H1 (cell line): ENCODE results near the gene DHCR7. TPM values are rescaled to one million over a fixed set of nuclear protein-coding genes. Genes with fewer than 3 reads are reported as not detected.

Experiments
- CTCF ChIA-PET: fragments of 300-600 bp; sonication (Branson Sonifier 250); formaldehyde crosslinking; loops from one replicate; lab custom pipeline; 2021; ENCODE audit not compliant: partially characterized antibody; lab: Charles Lee
- POLR2A ChIA-PET: fragments of 300-600 bp; sonication (Branson Sonifier 250); formaldehyde crosslinking; loops from one replicate; lab custom pipeline; 2021; ENCODE audit warnings: inconsistent platforms; ENCODE audit not compliant: partially characterized antibody; lab: Charles Lee
- DNase-seq, 2 experiments: peaks; one replicate each; pipeline versions ENCODE4 v3.0.0 to v3.0.0-alpha.2; 2010 to 2022; ENCODE audit warnings: low spot score in 2 of 2, low read depth in 1 of 2, mixed read lengths in 1 of 2
- FAIRE-seq: peaks from 2 replicates; lab custom pipeline; 2011; peaks lifted over from hg19 to GRCh38; lab: Jason Lieb, UNC
- H2AFZ ChIP-seq: 2 replicates; pipeline ENCODE4 v1.8.1; 2012; ENCODE audit warnings: low read length, inconsistent platforms
- H2AK5ac ChIP-seq: 2 replicates; pipeline ENCODE4 v1.6.1; 2013; ENCODE audit warnings: low read depth, low read length
- H2BK120ac ChIP-seq: replicated peaks from 2 replicates; pipeline ENCODE3; 2013; ENCODE audit warnings: low read depth, low read length, inconsistent platforms
- H2BK12ac ChIP-seq: 2 replicates; pipeline ENCODE4 v1.6.1; 2013; ENCODE audit warnings: low read depth, low read length
- H2BK15ac ChIP-seq: 2 replicates; pipeline ENCODE4 v1.6.1; 2013; ENCODE audit warnings: low read length
- H2BK20ac ChIP-seq: 2 replicates; pipeline ENCODE4 v1.6.1; 2013; ENCODE audit warnings: low read length
- H2BK5ac ChIP-seq: 2 replicates; pipeline ENCODE4 v1.6.1; 2013; ENCODE audit warnings: low read depth, low read length
- H3K14ac ChIP-seq: 2 replicates; pipeline ENCODE4 v1.6.1; 2013; ENCODE audit warnings: inconsistent platforms; ENCODE audit not compliant: insufficient read length
- H3K18ac ChIP-seq: 2 replicates; pipeline ENCODE4 v1.6.1; 2013; ENCODE audit warnings: low read length; ENCODE audit errors: extremely low read depth
- H3K23ac ChIP-seq: 2 replicates; pipeline ENCODE4 v1.6.1; 2013; ENCODE audit warnings: inconsistent platforms; ENCODE audit not compliant: insufficient read length
- H3K23me2 ChIP-seq: 2 replicates; pipeline ENCODE4 v1.6.1; 2013; ENCODE audit warnings: low read depth, low read length
- H3K27ac ChIP-seq: 2 replicates; pipeline ENCODE4 v1.6.1; 2011; ENCODE audit warnings: low read depth, low read length, inconsistent platforms
- H3K27me3 ChIP-seq, 4 experiments: replicated peaks in 1 of 4; 1 replicate in 1 of 4; 2 replicates in 3 of 4; pipeline versions ENCODE4 v1.6.1 to v1.8.1; 2011 to 2013; ENCODE audit warnings: low read length in 3 of 4, mild to moderate bottlenecking in 3 of 4, inconsistent platforms in 2 of 4, mixed read lengths in 2 of 4, moderate library complexity in 1 of 4; ENCODE audit not compliant: control insufficient read depth in 3 of 4, insufficient read depth in 3 of 4; ENCODE audit errors: extremely low read depth in 1 of 4
- H3K36me3 ChIP-seq, 4 experiments: 2 replicates each; pipeline versions ENCODE4 v1.6.1 to v1.8.1; 2011 to 2013; ENCODE audit warnings: mild to moderate bottlenecking in 4 of 4, low read length in 3 of 4, moderate library complexity in 2 of 4, control low read depth in 1 of 4, inconsistent platforms in 1 of 4; ENCODE audit not compliant: insufficient read depth in 4 of 4, control insufficient read depth in 2 of 4
- H3K4ac ChIP-seq: replicated peaks from 2 replicates; pipeline ENCODE3; 2013; ENCODE audit warnings: low read length, low read depth, mixed read lengths, inconsistent platforms; ENCODE audit not compliant: insufficient read length
- H3K4me1 ChIP-seq, 4 experiments: replicated peaks in 1 of 4; 1 replicate in 1 of 4; 2 replicates in 3 of 4; pipeline versions ENCODE4 v1.6.1 to v1.8.1; 2011 to 2013; ENCODE audit warnings: low read length in 3 of 4, inconsistent platforms in 2 of 4, mixed read lengths in 1 of 4; ENCODE audit not compliant: insufficient read depth in 4 of 4, control insufficient read depth in 3 of 4
- H3K4me2 ChIP-seq, 2 experiments: 2 replicates each; pipeline versions ENCODE4 v1.6.1 to v1.8.1; 2011 to 2013; ENCODE audit warnings: low read depth in 2 of 2, low read length in 2 of 2, control low read depth in 1 of 2, inconsistent platforms in 1 of 2, mild to moderate bottlenecking in 1 of 2; ENCODE audit not compliant: insufficient read depth in 1 of 2
- H3K4me3 ChIP-seq, 4 experiments: fragments of 200-600, 300-600 bp in 1 of 4; sonication (generic), shearing (Covaris generic), sonication (Bioruptor Twin) in 1 of 4; 2 replicates each; pipeline versions ENCODE4 v1.5.1 to v1.8.1; 2011 to 2016; ENCODE audit warnings: low read length in 4 of 4, low read depth in 3 of 4, control low read depth in 2 of 4, inconsistent platforms in 2 of 4, mild to moderate bottlenecking in 2 of 4, mixed read lengths in 1 of 4, moderate library complexity in 1 of 4; ENCODE audit not compliant: insufficient read depth in 2 of 4; ENCODE audit errors: extremely low read depth in 1 of 4
- H3K56ac ChIP-seq: replicated peaks from 2 replicates; pipeline ENCODE3; 2013; ENCODE audit warnings: low read depth, mild to moderate bottlenecking, mixed read lengths, low read length, inconsistent platforms; ENCODE audit not compliant: insufficient read length
- H3K79me1 ChIP-seq: 2 replicates; pipeline ENCODE4 v1.6.1; 2013; ENCODE audit warnings: low read depth, low read length, control low read depth
- H3K79me2 ChIP-seq, 2 experiments: 2 replicates each; pipeline versions ENCODE4 v1.6.1 to v1.8.1; 2012 to 2013; ENCODE audit warnings: low read length in 2 of 2, mild to moderate bottlenecking in 2 of 2, inconsistent platforms in 1 of 2; ENCODE audit not compliant: insufficient read depth in 2 of 2, control insufficient read depth in 1 of 2
- H3K9ac ChIP-seq, 4 experiments: replicated peaks in 1 of 4; 1 replicate in 1 of 4; 2 replicates in 3 of 4; pipeline versions ENCODE4 v1.6.1 to v1.8.1; 2011 to 2013; ENCODE audit warnings: low read depth in 3 of 4, low read length in 3 of 4, control low read depth in 2 of 4, mild to moderate bottlenecking in 2 of 4, moderate library complexity in 2 of 4, inconsistent platforms in 1 of 4; ENCODE audit errors: extremely low read depth in 1 of 4
- H3K9me3 ChIP-seq, 2 experiments: 2 replicates each; pipeline versions ENCODE4 v1.6.1 to v1.8.1; 2012 to 2013; ENCODE audit warnings: mild to moderate bottlenecking in 2 of 2, moderate library complexity in 2 of 2, control low read depth in 1 of 2, inconsistent platforms in 1 of 2, low read depth in 1 of 2, low read length in 1 of 2, mixed read lengths in 1 of 2; ENCODE audit not compliant: insufficient read depth in 2 of 2
- H4K20me1 ChIP-seq, 2 experiments: replicated peaks in 1 of 2; 2 replicates each; pipeline versions ENCODE3 to v1.8.1; 2011 to 2013; ENCODE audit warnings: inconsistent platforms in 2 of 2, low read length in 2 of 2, mild to moderate bottlenecking in 1 of 2; ENCODE audit not compliant: insufficient read depth in 2 of 2, control insufficient read depth in 1 of 2
- H4K5ac ChIP-seq: 2 replicates; pipeline ENCODE4 v1.6.1; 2013; ENCODE audit warnings: low read length, low read depth, mixed read lengths, inconsistent platforms; ENCODE audit not compliant: insufficient read length
- H4K8ac ChIP-seq: 2 replicates; pipeline ENCODE4 v1.8.0; 2013; ENCODE audit warnings: mild to moderate bottlenecking, moderate library complexity, low read length, inconsistent platforms; ENCODE audit not compliant: insufficient read depth; ENCODE audit errors: extremely low read depth
- H4K91ac ChIP-seq: replicated peaks from 2 replicates; pipeline ENCODE3; 2013; ENCODE audit warnings: low read length, mixed read lengths, inconsistent platforms; ENCODE audit not compliant: insufficient read length
- EZH2 ChIP-seq: fragments of 200-600 bp; sonication (generic); IDR thresholded peaks from 2 replicates; pipeline ENCODE4 v1.7.1; 2012; ENCODE audit warnings: low read depth, mild to moderate bottlenecking, moderate library complexity, low read length, inconsistent platforms; ENCODE audit not compliant: severe bottlenecking
- KDM1A ChIP-seq: fragments of 200-600, 300-600 bp; sonication (generic); IDR thresholded peaks from 2 replicates; pipeline ENCODE4 v1.7.1; 2016; ENCODE audit warnings: mild to moderate bottlenecking, low read length, borderline replicate concordance
- POU5F1 ChIP-seq: IDR thresholded peaks from 2 replicates; pipeline ENCODE4 v1.6.1; 2011; ENCODE audit warnings: low read depth, mild to moderate bottlenecking, low read length, moderate library complexity
- SRF ChIP-seq: IDR thresholded peaks from 2 replicates; pipeline ENCODE4 v1.6.1; 2011; ENCODE audit warnings: mild to moderate bottlenecking, low read depth, low read length, moderate library complexity
- TCF12 ChIP-seq: IDR thresholded peaks from 2 replicates; pipeline ENCODE4 v1.6.1; 2011; ENCODE audit warnings: low read depth, mild to moderate bottlenecking, low read length
- WGBS, 2 experiments: shearing (Covaris generic) in 1 of 2; methylation state at CpG; one replicate each; pipeline versions ENCODE4 v1.1.6 to v1.1.7; 2013 to 2015; ENCODE audit warnings: low lambda C conversion rate in 2 of 2, mixed read lengths in 2 of 2, inconsistent platforms in 1 of 2, low coverage in 1 of 2, missing lambda C conversion rate in 1 of 2; ENCODE audit not compliant: insufficient replicate concordance in 2 of 2, insufficient coverage in 1 of 2, insufficient read length in 1 of 2; ENCODE audit errors: extremely low coverage in 1 of 2, missing lambda C conversion rate in 1 of 2; 5-methylcytosine and 5-hydroxymethylcytosine counted together
- polyA plus RNA-seq, 7 experiments: library from polyadenylated mRNA; depleted of rRNA in 3 of 7; stranded (reverse) in 5 of 7; unstranded in 2 of 7; fragments of >200 nt in 5 of 7; fragments of 200-250 nt in 2 of 7; gene quantifications; 1 replicate in 5 of 7; 2 replicates in 1 of 7; 4 replicates in 1 of 7; pipeline versions ENCODE4 v1.2.1 to v1.2.3, GENCODE V29; 2011 to 2013; ENCODE audit warnings: missing spikeins in 2 of 7, mixed read lengths in 2 of 7
- total RNA-seq: library from RNA; stranded (reverse); fragmentation: NEBNext Ultra II Directional; extraction: Animal tissue kit (Norgen Biotek cat#: 25700); gene quantifications from 2 replicates; pipeline ENCODE4 v1.2.1, GENCODE V29; 2021

Gene DHCR7
- total and polyA plus RNA-seq, 2 of the 8 experiments (the other 6 are each of a cell fraction or from before 2014, with no cell fraction given): 144 to 157 TPM

DNA sequence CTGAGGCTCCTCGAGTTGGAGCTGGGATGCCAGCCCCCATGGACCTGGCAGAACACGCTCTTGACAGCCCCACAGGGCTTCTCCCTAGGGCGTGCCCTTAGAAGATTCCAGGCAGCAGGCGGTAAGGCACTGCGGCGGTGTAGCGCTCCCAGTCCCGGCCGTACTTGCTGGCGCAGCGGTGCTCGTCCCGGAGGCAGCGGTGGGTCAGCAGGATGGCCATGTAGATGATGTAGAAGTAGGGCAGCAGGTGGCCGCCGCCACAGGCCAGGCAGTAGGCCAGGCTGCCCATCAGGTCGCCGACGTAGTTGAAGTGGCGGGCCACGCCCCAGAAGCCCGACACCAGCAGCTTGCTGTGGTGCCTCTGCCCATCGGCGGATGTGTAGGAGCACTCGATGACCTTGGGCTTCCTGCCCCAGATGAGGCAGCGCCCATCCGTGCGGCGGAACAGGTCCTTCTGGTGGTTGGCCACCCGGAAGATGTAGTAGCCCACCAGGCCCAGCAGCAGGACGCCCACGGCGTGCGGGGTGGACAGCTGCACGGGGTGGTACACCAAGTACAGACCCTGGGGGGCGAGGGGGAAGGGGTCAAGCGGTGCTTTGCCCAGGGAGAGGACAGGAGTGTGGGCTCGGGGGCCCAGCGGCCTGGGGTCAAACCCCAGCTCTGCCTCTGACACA, 12.8 kb downstream of the DHCR7 start:
- 92% methylated on average over 37 of the region's 39 CpGs; no CpG with 5 or more reads in 1 of the 2 experiments for WGBS, 2 experiments
- no peaks in the 10 kb centered on the region for H3K79me2 ChIP-seq

More for the DNA sequence above, 12.8 kb downstream of the DHCR7 start:
- ChIA-PET CTCF (interaction anchor here (0.6 to 1.2 kb wide), 2 partner anchors 10 to 135 kb away, joined by 3 read pairs; no protein-coding TSS in a partner anchor), POLR2A (interaction anchor here (1.8 kb wide), 1 partner anchor 13 kb away, joined by 5 read pairs; the partner anchor contains the start of gene DHCR7)
- Histone ChIP-seq H3K23ac (no peak overlapping the region), H3K18ac (no peak overlapping the region), H4K5ac (no peak overlapping the region), H3K9me3 (no peaks in the 10 kb centered on the region), H2AFZ (no peak overlapping the region), H3K27ac (no peak overlapping the region), H2BK15ac (no peak overlapping the region), H2BK120ac (no peak overlapping the region), H3K56ac (no peak overlapping the region), H3K27me3 (no peaks in the 10 kb centered on the region), H3K4me3 (no peak overlapping the region), H2BK12ac (no peak overlapping the region), H4K8ac (no peak overlapping the region), H3K14ac (no peak overlapping the region), H4K91ac (no peak overlapping the region), H4K20me1 (peaks cover 12 to 36% of the 10 kb centered on the region in 2 experiments), H2BK5ac (no peak overlapping the region), H3K79me1 (no peaks in the 10 kb centered on the region), H3K4ac (no peak overlapping the region), H3K9ac (no peak overlapping the region), H2AK5ac (no peak overlapping the region), H3K23me2 (peaks cover 4% of the 10 kb centered on the region; the same call in 1 of the 2 replicates), H3K4me1 (no peaks in the 10 kb centered on the region), H2BK20ac (no peak overlapping the region), H3K36me3 (peaks cover 23 to 53% (median 44%) of the 10 kb centered on the region in 4 experiments), H3K4me2 (no peak overlapping the region)
- FAIRE-seq (no peak), DNase-seq (no peak)
- no peak for TF ChIP-seq KDM1A
- TF ChIP-seq SRF: no peak
- no peak for TF ChIP-seq EZH2
- TF ChIP-seq TCF12: no peak
- no peak for TF ChIP-seq POU5F1
